ENCODE results near the gene FCHSD2.
"Not testable (repeated sequence)": the region's sequence is repeated elsewhere in the genome, so short reads cannot be mapped to it uniquely, and the experiment has no call there.

The FCHSD2 gene

GRCh38 chr11:72817966-72818365 is 324.2 kb downstream of the FCHSD2 start:
- no peak for DNase-seq

GRCh38 chr11:72816404-72816990 is 325.6 kb downstream of the FCHSD2 start:
- DNase-seq = no peak

DNA sequence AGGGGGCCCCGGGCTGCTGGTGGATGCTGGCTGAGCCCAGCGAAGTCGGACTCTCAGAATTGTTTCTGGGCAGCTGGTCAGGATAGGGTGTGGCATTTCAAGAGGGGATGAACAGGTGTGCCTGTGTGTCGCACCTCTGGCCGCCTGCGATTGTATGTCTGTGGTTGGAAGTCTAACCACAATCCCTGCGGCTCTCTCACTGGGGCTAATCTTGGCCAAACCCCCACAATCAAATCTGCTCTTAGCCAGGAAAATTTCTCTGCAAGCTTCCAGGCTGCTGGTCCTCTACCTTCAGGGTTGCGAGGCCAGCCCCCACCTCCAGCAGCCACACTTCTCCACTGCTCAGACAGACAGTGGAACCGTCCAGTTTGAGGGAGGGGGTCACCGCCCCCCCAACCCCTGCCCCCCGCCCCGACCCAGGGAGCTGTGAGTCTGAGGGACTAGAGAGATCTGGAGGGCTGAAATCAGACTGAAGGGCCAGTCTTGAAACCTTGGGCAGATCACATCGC is 327.0 kb downstream of the FCHSD2 start:
- peak in 1 of 14 donors; percentile 18 for DNase-seq

- peak in 9 of 14 donors; percentile 65 to 99 (median 90) for DNase-seq
Measured at GRCh38 chr11:72814286-72815109, 327.6 kb downstream of the FCHSD2 start, which contains the start of gene ATG16L2. Gene ATG16L2, plus strand, starts transcription at chr11:72814411. Its CDS starts 35 bp downstream, at chr11:72814446.

DNA sequence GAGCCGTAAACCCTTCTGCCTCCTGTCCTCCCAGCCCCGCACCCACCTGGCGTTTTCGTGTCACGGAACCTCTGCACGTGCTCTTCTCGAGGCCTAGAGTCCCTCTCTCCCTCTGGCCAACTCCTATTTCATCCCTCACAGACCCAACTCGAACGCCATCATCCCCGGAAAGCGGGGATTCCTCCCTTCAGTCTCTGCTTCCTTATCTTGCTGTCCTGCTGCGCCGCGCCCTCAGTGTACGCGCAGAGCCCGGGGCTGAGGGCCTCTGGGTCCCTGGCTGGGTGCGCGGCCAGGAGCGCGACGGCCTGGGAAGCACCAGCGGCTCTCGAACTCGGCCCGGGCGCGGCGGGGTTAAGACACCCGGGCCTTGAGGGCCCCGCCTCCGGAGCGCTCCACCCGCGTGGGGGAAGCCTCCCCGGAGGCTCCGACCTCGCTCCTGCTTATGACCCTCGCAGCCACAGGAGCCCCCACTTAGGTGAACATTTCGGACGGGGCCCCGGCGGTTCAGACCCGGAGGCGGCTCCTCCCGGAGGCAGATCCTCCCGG is 328.3 kb downstream of the FCHSD2 start:
- peak in 13 of 14 donors; percentile 57 to 99 (median 90) for DNase-seq

DNA sequence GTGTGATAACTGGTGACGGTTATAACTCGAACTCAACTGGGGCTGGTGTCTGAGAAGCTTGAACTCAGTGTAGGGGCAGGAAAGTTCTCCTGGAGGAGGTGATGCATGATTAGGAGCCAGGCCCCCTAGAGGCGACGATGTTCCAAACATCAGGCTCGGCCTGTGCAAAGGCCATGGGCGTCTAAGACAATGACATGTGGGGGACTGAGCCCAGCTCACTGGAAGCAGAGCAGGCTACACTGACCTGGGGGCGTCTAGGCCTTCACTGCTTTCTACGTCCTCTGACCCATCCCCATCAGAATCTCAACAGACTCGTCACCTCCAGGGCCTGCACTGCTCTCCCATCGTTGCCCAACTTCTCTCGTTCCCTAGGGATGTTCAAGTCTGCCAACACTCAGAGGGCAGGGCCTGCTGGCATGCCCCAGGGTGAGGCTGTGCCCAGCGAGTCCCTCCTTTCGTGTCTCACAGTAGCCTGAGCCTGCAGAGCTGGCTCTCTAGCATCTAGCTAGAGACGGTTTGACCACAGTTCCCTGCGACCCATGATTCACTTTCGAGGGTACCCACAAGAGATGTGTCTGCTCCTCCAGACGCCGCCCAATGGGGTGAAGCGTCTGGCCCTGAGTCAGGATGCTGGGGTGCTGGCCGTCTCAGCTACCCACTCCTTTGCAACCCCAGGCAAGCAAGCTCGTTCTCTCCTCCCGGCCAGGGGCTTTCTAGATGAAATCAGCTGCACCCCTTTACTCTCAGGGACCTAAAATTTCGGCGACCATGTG is 329.0 kb downstream of the FCHSD2 start:
- DNase-seq = peak in 5 of 14 donors; percentile 19 to 55 (median 49)

DNA sequence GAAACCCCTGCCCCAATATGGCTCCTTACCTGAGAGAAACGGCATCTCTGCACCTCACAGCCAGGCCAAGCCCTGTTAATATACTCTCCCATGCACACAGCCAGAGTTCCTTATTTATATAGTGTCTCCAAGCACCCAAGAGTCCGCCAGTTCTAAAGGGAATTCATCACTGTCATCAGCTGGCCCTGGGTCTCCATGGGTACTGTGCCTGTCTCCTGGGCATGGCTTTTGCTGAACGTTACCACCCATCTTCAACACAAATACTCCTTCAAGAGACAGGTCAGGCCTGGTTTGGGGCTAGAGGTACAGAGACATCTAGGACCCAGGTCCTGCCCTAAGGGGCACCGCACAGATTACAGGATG is 329.5 kb downstream of the FCHSD2 start:
- DNase-seq = no peak

DNA sequence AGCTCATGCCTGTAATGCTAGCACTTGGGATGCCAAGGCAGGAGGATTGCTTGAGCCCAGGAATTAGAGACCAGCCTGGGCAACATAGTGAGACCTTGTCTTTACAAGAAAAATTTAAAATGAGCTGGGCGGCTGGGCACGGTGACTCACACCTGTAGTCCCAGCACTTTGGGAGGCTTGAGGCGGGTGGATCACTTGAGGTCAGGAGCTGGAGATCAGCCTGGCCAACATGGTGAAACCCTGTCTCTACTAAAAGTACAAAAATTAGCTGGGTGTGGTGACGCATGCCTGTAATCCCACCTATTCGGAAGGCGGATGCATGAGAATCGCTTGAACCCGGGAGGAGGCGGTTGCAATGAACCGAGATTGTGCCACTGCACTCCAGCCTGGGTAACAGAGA is 330.4 kb downstream of the FCHSD2 start:
- not testable (repeated sequence) for DNase-seq

GRCh38 chr11:72808331-72808798 is 333.8 kb downstream of the FCHSD2 start:
- DNase-seq = no peak

DNA sequence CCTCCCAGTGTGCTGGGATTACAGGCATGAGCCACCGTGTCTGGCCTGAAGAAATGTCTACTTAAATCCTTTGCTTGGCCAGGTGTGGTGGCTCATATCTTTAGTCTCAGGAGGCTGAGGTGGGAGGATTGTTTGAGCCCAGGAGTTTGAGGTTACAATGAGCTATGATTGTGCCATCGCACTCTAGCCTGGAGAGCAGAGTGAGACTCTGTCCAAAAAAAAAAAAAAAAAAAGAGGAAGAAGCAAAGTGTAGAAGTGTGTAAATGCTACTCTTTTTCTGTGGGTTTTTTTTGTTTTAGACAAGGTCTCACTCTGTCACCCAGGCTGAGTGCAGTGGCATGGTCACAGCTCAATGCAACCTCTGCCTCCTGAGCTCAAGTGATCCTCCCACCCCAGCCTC is 334.3 kb downstream of the FCHSD2 start:
- no peak for DNase-seq

- no peak for DNase-seq
Measured at GRCh38 chr11:72807021-72807693, 335.0 kb downstream of the FCHSD2 start.

GRCh38 chr11:72806378-72806777 is 335.7 kb downstream of the FCHSD2 start:
- DNase-seq = not testable (repeated sequence)

DNA sequence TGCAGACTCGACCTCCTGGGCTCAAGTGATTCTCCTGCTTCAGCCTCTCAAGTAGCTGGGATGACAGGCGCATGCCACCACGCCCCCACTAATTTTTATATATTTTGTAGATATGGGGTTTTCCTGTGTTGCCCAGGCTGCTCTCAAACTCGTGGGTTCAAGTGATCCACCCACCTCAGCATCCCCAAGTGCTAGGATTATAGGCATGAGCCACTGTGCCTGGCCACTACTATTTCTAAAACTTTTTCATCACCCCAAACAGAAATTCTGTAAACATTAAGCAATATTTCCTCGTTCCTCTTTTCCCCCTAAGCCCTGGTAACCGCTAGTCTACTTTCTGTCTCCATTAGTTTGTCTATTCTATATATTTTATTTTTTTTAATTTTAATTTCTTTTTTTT is 336.9 kb downstream of the FCHSD2 start:
- no peak for DNase-seq

- no peak for DNase-seq
Measured at GRCh38 chr11:72802822-72803221, 339.3 kb downstream of the FCHSD2 start.

DNA sequence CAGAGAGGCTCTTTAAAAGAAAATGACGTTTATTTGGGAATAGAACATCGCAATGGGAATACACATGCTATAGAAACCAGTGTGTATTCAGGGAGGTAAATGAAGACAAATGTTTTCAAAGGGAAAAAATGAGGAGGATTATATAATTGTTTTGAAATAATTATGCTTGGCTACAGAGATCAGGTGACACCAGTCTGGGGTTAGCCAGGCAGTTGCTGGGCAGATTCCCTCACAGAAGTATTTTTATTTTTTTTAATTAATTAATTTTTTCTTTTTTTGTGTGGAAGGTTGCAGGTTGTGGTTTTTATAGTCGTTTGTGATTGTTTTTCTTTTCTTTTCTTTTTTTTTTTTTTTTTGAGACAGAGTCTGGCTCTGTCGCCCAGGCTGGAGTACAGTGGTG is 342.7 kb downstream of the FCHSD2 start:
- DNase-seq = no peak

- no peak for DNase-seq
Measured at GRCh38 chr11:72798361-72798760, 343.8 kb downstream of the FCHSD2 start.

GRCh38 chr11:72793425-72794367 is 348.4 kb downstream of the FCHSD2 start, which contains the start of gene STARD10:
Gene STARD10, minus strand, starts transcription at chr11:72794047. Its CDS starts 12,866 bp downstream, at chr11:72781181.
- peak; percentile 86 to 100 (median 99) for DNase-seq

GRCh38 chr11:72793076-72793424 is 349.1 kb downstream of the FCHSD2 start:
- DNase-seq = peak in 1 of 14 donors; percentile 24

DNA sequence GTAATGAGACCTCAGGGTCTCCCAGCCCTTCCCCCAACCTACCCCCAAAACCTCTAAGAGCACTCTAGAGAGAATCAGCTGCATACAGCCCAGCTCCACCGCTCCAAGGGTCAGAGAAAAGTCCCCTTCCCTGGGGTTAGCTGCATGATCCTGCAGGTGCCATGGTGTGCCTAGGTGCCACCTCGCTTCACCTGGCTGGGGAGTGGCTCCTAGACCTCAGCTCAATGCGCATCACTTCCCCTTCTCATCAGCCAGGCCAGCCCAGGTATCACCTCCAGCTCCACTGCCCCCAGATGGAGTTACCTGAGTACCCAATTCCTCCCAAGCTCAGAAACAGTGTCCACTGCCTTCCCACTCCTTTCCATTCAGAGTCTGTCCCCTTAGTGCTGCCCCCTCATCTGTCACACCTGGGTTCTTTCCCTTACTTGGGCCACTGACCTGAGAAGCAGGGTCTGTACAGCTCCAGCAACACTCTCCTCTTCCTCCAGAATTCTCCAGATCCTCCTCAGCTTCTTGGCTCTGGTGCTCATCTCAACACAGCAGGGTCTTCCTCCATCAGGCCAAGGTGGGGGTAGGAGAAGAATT is 349.6 kb downstream of the FCHSD2 start:
- peak in 1 of 14 donors; percentile 26 for DNase-seq

- DNase-seq = not testable (repeated sequence)
Measured at GRCh38 chr11:72791228-72791627, 350.9 kb downstream of the FCHSD2 start.
